ENCODE data around the gene SLC25A48. TPM values are rescaled to one million over a fixed set of nuclear protein-coding genes. Genes with fewer than 3 reads are reported as not detected.

SLC25A48 gene
- total RNA-seq, 2 experiments from 2014 or later = not detected

GRCh38 chr5:135913713-135914626 is 79.5 kb downstream of the SLC25A48 start:
- H4K20me1 ChIP-seq (ENCODE audit: insufficient read depth, low read length) = no peaks in the 10 kb centered on the region
- no peak overlapping the region for H3K4me2 ChIP-seq (ENCODE audit: low read length)
- ChIA-PET POLR2A (no interaction called here), CTCF (ENCODE audit: unreplicated experiment) (no interaction called here)
- no peaks in the 10 kb centered on the region for H3K36me3 ChIP-seq (ENCODE audit: insufficient read depth, low read length)
- TF ChIP-seq EZH2phosphoT487 (IDR thresholded peaks at IDR 0.05; ENCODE audit: borderline replicate concordance, low read depth, low read length) (no peak), CTCF (conservative IDR thresholded peaks at IDR 0.05; ENCODE audit: low read length) (no peak)
- DNase-seq (ENCODE audit: low spot score) = no peak
- no peak overlapping the region for H3K27ac ChIP-seq (ENCODE audit: low read depth, low read length, poor library complexity, severe bottlenecking)
- intact Hi-C loops (cut with micrococcal nuclease; ENCODE audit: unreplicated experiment) = no loop called here
- no peaks in the 10 kb centered on the region for H3K9me3 ChIP-seq (ENCODE audit: low read length)
- no peaks in the 10 kb centered on the region for H3K79me2 ChIP-seq (ENCODE audit: insufficient read depth, low read depth, low read length)
- no peak overlapping the region for H2AFZ ChIP-seq (ENCODE audit: low read length)
- no TSS peak for BruUV-seq (replicated peaks)
- H3K9me2 ChIP-seq (ENCODE audit: insufficient read depth, low read length) = no peaks in the 10 kb centered on the region
- no peaks in the 10 kb centered on the region for H3K4me1 ChIP-seq (ENCODE audit: insufficient read depth, low read length, poor library complexity, severe bottlenecking)
- H3K4me3 ChIP-seq (ENCODE audit: low read depth, low read length, poor library complexity, severe bottlenecking) = no peak overlapping the region

- ChIA-PET CTCF (ENCODE audit: unreplicated experiment) (no interaction called here), POLR2A (no interaction called here)
- intact Hi-C loops (cut with micrococcal nuclease; ENCODE audit: unreplicated experiment) = no loop called here
- no peaks in the 10 kb centered on the region for H3K9me2 ChIP-seq (ENCODE audit: insufficient read depth, low read length)
- no peak overlapping the region for H2AFZ ChIP-seq (ENCODE audit: low read length)
- no peak overlapping the region for H3K4me2 ChIP-seq (ENCODE audit: low read length)
- H3K36me3 ChIP-seq (ENCODE audit: insufficient read depth, low read length) = no peaks in the 10 kb centered on the region
- BruUV-seq (replicated peaks) = no TSS peak
- no peaks in the 10 kb centered on the region for H3K4me1 ChIP-seq (ENCODE audit: insufficient read depth, low read length, poor library complexity, severe bottlenecking)
- H4K20me1 ChIP-seq (ENCODE audit: insufficient read depth, low read length) = no peaks in the 10 kb centered on the region
- no peak overlapping the region for H3K4me3 ChIP-seq (ENCODE audit: low read depth, low read length, poor library complexity, severe bottlenecking)
- TF ChIP-seq EZH2phosphoT487 (IDR thresholded peaks at IDR 0.05; ENCODE audit: borderline replicate concordance, low read depth, low read length) (no peak), CTCF (conservative IDR thresholded peaks at IDR 0.05; ENCODE audit: low read length) (no peak)
- H3K79me2 ChIP-seq (ENCODE audit: insufficient read depth, low read depth, low read length) = no peaks in the 10 kb centered on the region
- no peak for DNase-seq (ENCODE audit: low spot score)
- no peaks in the 10 kb centered on the region for H3K9me3 ChIP-seq (ENCODE audit: low read length)
- no peak overlapping the region for H3K27ac ChIP-seq (ENCODE audit: low read depth, low read length, poor library complexity, severe bottlenecking)
Measured at GRCh38 chr5:135915466-135916001, 81.1 kb downstream of the SLC25A48 start.

All from OCI-LY7 (cell line).